HG02938 (cell line): ENCODE results near the gene OS9.

Experiments used
- ATAC-seq: cut with Tn5 transposase; IDR thresholded peaks from one replicate; pipeline ENCODE4 v1.9.1; 2021; ENCODE audit warnings: mild to moderate bottlenecking, moderate library complexity; ENCODE audit not compliant: unreplicated experiment

OS9 gene

DNA sequence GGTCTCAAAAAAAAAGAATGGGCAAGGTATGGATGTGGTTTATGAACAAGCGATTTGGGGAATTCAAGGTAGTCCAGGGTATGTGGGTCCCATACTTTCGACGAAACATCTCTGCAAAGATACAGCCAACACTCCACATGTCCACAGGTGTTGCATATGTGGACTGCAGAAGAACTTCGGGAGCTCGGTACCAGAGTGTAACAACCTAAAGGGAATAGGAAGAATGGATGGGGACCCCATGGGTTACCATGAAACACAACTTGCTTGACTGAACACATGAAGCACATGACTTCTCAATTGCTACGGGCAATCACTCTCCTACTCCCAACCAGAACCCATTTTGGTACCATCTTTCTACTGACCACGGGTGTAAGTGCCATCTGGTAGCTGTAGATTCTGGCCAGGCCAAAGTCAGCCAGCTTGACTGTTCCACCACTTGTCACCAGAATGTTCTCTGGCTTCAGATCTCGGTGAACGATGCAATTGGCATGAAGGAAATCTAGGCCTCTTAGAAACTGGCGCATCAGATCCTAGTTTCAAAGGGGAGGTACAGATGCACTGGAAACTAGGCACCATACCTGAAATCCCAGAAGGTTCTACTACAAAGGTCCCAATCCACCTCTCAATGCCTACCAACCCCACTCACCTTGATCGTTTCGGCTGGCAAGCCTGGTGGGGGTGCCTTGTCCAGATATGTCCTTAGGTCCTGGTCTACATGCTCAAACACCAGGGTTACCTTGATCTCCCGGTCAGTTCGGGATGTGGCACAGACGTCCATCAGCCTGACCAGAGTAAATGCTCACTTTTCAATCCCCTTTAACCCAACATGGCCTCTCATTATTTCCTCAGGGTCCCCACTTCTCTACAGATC lies 56.9 kb downstream of the OS9 start:
- ATAC-seq = no peak

DNA sequence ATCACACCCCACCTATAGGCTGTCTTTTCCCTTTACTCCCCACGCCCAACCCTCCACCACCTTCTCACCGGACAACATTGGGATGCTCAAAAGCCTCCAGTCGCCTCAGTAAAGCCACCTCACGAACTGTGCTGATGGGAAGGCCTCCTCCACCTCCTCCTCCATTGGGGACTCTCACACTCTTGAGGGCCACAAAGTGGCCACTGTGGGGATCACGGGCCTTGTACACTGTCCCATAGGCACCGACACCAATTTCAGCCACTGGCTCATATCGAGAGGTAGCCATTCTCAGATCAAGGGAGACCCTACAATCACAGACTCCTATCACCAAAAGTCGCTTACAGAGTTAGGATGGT lies 57.5 kb downstream of the OS9 start:
- ATAC-seq = no peak

DNA sequence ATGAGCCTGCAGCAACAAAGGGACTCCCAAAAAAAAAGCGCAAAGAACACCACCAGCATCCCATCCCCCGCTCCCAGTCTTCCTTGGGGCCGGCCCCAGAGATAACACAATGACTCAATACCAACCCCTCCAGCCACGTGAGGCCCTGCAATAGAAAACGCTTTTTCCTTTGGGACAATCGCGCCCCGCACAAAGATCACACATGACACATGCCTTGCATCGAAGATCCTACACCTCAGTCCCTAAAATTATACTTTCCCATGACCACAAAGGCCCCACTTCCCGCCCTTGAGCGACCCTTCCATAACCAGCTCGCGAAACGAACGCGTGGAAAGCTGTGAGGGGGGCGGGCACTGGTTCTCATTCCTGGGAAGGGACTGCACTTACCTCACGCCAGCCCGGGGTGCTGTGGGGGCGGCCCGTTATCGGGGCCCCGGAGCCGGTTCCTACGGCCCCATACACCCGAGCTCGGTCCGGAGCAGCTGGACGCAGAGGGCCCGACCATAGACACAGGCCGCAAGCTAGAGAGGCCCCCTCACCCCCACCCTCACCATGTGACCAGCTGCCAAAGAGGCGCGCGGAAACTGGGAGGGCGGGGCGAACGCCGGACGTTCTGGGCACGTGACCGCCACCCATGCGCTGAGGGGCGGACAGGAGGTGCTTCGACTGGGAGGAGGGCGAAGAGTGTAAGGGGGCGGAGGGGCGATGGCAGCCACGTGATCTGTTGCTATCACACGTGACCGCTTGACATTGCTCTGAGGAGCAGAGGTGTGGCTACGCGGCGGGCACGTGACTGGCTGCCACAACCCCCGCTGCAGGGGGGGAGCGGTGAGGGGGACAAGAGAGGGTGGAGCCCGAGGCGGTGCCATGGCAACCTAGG lies 58.1 kb downstream of the OS9 start, which contains the start of gene CDK4:
TSS of gene CDK4 (minus strand) at position 523 of the 880 bp plus-strand sequence. CDS start 593 bp downstream, outside the sequence.
- peak; percentile 71 for ATAC-seq

DNA sequence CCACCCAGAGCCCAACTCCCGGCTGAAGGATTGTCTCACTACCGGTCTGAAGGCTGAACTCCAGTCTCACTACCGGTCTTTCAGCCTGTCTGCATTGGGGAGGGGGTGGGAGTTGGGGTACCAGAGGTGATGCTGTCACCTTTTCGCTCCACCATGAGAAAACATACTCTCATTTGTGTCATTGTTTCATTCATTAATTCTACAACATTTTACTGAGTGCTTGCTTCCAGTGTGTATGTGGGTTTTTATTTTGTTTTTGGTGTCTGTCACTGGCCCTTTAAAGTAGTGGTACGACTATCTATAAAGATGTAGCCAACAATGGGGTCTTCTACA lies 58.7 kb downstream of the OS9 start:
- ATAC-seq = peak; percentile 3

DNA sequence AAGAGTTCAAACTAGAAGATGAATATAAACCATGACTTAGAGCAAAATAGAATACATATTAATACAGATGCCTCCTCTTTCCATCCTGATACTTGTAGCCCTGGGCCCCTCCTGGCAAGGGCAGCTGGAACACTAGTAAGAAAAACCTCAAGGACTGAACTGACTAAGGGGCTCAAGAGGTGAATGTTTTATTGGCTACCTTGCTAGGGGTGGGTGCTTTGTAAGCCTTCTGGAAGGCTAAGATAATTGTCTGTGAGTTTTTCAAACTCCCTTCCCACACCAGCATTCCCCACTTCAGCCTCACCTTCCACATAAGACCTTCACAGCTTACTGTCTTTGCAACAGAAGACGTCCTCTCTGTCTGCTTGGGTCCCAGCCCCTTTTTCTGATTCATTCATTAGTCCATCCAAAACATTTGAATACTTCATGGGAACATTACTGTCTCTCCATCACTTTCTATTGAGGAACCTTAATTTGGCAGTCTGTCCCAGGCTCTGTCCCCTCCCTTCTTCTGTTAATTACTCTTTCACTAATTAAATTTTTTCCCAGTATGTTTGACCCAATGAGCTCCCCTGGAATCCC lies 59.9 kb downstream of the OS9 start:
- ATAC-seq = no peak

DNA sequence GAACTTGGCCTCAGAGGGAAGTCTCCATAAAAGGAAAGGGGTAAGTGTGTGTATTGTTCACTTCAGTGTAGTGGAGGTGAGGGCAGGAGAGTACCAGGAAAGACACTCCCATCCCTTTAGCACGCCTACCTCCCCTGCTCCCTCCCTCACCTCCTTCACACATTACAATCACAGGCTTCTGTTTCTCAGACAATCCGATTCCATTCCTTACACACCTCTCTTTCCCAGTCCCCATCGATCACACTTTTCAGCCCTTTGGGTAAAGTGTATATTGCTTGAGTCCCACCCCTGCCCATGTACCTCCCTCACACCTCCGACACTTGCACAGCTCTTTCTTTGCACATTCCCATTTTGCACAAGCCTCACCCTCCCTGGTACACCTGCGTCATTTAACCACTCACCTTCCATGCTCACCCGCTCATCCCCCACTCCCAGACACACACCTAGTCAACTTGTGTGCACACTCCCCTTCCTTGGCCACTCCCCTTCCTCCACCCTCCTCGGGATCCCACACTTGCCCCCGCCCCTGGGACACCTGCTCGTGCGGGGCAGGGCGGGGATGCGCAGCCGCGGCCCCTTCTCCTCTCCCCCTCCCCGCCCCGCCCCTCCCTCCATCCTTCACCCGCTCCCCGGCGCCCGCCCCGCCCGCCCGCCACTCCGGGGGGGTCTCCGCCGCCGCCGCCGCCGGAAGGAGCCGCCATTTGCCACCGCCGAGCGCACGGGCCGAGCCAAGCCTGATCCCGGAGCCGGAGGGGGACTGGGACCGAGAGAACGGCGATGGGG lies 60.7 kb downstream of the OS9 start, which contains the start of gene MARCHF9:
TSS of gene MARCHF9 (plus strand) at position 693 of the 783 bp plus-strand sequence. CDS start 426 bp downstream, outside the sequence.
- no peak for ATAC-seq

DNA sequence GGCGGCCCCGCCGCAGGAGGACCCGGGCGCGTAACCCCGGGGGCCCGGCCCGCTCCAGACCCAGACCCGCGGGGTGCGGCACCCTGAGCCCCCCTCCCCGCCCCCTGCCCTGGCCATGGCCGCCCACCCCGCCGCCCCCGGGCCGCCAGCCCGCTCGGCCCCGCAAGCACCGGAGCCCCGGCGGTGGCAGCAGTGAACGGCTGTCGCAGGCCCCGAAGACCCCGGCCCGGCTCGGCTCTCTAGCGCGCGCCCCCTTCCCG lies 61.2 kb downstream of the OS9 start:
- no peak for ATAC-seq

DNA sequence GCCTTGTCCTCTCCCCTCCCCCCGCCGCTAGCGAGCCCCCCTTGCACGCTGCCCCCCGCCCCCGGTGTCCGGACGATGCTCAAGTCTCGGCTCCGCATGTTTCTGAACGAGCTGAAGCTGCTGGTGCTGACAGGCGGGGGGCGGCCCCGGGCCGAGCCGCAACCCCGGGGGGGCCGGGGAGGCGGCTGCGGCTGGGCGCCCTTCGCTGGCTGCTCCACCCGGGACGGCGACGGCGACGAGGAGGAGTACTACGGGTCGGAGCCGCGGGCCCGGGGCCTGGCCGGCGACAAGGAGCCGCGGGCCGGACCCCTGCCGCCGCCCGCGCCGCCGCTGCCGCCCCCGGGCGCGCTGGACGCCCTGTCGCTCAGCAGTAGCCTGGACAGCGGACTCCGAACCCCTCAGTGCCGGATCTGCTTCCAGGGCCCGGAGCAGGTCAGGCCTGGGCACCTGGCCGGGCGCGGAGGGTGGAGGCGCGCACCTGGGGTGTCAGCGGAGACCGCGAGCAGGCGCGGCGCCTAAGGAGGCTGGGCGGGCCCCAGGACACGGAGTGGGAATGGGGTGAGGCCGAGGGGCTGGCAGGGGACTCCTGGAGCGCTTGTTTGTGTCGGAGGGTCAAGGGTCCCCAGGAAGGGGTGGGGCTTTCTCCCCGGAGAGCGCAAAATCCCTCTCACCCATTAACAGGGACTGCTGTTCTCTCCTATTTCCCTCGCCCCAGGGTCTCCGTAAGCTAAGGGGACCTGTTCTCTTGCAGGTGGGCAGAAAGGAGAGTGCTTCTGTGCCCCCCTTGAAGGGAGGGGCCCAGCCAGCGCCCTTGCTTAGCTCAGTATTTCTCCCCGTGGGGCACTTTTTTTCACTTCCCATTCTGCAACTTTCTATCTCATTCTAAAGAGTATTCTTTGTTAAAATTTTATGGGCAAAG lies 61.8 kb downstream of the OS9 start:
- ATAC-seq = no peak

DNA sequence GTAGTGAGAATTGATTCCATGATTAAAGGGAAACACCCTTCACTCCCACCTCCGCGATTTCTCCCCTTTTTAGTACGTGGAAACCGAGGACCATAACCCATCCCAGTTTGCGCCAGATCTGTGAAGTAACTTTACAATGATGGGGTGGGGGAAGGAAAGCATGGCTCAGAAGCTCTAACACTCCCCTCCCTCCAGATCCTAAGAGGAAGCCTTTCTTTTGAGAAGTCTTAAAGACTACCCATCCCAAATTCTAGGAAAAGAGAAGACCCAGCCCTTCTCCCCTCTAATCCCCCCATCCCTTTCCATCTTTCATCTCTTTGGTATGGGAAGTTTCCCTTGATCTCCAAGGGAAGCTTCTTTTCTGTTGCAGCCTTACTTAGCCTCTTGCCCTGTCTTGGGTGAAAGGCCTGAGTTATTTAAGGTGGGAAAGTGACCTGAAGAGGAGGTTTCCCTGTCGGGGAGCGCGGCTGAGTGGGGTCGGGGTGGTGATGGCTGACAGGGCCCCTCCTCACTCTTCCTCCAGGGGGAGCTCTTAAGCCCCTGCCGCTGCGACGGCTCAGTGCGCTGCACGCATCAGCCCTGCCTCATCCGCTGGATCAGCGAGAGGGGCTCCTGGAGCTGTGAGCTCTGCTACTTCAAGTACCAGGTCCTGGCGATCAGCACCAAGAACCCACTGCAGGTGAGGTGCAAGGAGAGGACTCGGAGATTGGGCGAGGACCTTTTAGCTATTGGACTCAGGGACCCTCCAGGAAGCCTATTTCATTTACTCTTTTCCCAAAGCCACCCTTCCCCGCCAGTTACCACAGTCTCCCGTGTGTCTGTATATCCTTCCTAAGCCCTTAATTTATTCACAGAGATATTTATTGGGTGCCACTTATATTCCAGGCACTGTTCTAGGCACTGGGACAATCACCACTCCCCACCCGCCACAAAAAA lies 62.7 kb downstream of the OS9 start:
- ATAC-seq = no peak

DNA sequence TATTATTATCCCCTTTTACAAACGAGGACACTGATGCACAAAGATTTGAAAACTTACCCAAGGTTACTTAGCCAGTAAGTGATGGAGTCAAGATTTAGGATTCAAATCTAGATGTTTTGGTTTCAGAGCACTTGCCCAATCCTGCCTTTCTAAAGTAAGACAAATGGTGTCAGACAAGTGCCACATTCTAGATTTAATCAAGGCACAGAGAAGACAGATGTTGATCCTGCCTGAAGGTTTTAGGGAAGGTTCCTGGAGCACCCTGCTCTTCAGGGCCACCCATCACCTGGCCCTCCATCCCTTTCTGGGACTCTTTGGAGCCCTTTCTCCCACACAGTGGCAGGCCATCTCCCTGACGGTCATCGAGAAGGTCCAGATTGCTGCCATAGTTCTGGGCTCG lies 63.8 kb downstream of the OS9 start:
- ATAC-seq = no peak

DNA sequence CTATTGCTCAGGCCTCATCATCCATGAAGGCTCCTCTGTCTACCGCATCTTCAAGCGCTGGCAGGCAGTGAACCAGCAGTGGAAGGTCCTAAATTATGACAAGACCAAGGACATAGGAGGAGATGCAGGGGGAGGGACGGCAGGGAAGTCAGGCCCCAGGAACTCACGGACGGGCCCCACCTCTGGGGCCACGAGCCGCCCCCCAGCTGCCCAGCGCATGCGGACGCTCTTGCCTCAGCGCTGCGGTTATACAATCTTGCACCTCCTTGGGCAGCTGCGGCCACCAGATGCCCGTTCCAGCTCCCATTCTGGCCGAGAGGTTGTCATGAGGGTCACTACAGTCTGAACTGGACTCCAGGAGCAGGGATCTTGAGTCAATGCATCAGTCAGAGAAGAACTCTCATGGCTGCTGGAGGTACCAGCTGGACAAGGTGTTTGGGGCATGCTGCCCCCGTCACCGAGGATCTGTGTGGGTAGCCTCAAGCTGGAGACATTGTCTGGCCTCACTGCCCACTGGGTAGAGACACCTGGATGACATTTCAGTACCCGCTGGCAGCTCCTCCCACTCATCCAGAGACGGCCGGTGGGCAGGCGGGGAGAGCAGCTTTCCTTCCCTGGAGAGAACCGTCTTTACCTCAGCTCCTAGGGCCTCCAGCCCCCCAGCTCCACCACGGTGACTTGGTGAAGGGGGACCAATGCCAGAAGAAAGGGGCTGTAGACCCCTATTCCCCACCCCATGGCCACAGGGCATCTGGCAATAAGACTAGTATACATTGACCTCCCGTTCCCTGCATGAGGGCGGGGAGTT lies 64.8 kb downstream of the OS9 start:
- ATAC-seq = no peak

DNA sequence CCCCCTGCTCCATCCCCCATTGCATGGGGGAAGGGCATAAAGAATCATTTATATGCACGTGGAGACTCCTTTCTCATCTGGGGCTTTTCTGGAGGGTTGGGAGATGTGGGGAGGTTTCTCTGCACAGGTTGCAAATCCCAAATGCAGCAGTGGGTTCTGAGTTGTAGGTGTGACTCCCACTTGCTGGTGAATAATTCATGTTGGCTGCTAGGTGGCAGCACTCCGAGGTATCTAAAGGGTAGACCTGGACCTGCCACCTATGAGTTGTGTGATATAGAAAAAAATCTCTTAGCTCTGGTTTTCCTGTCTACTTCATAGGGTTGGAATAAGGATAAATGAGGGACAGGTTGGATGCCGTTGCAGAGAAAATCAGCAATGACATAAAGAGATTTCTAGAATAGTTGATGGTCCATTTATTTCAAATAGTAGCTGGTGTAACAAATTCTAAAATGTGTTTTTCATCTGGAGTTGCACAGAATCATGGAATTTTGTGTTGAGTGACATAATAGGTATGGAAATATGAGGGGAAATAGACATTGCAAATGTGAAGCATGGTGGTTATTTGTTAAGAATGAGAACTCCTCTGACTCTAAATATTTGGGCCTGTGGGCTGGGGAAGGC lies 65.5 kb downstream of the OS9 start:
- no peak for ATAC-seq

DNA sequence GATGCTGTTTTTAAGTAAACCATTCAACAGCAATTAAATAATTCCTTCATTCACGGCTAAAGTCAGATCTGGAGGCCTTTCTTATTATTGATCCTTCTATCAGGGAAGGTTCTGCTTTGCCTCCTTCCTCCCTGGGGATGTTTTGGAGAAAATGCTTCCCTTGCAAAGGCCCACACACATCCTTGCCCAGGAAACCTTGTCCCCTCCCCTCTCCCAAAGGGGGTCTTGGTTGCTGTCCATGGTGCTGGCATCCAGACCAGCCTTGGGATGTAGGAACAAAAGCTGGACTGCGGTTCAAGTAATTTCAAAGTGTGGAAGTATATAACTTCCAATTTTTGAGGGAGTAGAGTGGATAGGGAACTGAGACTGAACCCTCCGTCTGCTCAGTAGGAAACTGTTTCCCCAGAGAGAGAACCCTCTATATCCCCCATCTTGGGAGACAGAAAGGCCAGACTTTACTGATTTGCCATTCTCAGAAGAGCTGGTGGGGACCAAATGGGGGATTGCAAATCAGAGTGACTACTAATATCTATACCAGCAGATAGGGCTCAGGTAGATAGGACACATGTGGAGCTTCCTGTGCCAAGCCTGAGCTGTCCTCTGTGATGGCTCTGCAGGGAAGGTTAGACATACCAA lies 66.5 kb downstream of the OS9 start:
- ATAC-seq = no peak

DNA sequence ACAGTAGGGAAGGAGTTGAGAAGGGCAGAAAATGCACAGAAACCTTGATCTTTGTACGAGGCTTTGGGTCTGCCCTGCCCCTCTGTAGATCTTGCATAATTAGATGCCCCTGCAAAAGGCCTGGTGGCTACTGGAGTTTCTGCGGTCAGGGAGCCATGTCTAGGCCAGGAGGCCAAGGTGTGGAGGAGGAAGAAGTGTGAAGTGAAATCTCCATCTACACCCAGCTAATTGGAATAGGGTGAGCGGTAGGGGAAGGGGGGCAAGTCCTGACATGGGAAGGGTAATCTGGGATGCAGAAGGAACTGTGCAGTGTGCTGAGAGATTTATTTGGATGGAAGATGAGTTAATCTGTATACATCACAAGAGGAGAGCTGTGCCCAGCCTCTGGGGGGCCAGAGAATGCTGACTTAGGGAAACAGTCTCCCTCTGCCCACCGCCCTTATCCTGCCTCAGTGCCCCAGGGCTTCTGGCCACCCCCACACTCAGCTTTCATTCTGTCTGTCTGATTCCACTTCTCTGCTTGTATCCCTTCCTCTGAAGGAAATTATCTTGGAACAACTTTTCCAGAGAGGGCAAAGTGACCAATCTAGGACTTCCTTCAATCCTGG lies 67.6 kb downstream of the OS9 start:
- ATAC-seq = no peak

DNA sequence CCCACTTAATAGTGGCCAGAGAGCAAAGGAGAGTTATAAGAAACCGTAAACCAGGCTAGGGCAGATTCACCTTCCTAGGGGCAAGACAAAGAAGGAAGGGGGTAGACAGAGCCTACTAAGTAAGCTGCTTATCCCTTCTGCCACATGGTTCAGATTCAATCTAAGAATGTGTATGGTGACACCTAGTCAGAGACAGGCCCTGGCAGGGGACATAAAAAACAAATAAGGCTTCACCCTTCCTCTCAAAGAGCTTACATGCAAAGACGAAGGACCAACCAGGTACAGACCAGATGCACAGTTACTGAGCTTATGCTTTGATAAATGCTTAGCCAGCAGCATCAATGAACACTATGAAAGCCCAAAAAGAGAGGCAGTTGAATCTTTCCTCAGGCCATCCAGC lies 68.5 kb downstream of the OS9 start:
- ATAC-seq = no peak

DNA sequence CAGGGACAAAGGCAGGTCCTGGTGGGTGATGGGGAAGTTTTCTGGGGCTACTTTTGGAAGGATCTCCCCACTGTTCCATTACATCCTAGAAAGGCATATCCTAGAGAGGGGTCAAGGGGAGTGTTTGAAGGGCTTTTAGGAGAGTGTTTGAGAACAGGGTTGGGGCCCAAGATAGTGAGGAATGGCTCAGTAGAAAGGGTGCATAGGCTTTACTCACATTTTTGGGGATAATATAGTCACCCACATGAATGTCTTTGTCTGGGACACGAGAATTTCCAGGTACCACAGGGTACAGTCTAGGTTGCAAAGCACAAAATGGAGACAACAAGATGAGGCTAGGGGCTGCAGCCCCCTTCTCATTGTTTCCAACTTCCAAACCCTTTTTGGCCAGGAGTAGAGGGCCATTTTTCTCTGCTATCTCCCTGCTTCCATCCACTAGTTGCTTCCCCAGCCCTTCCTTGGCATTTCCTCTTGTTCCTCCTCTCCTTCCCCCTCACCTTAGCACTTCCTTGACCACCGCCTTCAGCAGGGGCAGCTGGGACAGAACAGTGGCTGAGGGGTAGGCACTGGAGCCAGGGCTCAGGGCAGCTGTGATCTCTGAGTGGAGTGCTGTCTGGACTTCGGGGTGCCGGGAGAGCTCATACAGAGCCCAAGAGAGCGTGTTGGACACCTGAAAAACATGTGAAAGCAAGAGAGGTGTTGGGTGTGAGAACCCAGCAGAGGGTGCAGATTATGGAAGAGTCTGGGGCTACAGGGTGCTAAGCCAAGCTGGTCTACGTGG lies 70.1 kb downstream of the OS9 start:
- ATAC-seq = no peak
